ENCODE data around the gene RAPGEFL1.
"Not testable (repeated sequence)": the region's sequence is repeated elsewhere in the genome, so short reads cannot be mapped to it uniquely, and the experiment has no call there.

Gene RAPGEFL1

GRCh38 chr17:40218740-40219593 is 41.7 kb downstream of the RAPGEFL1 start, which contains the start of gene WIPF2:
TSS of gene WIPF2 (plus strand) at chr17:40219304. CDS start at chr17:40256460, 37,156 bp downstream.
- Histone ChIP-seq H3K9ac (ENCODE audit: low read depth, low read length) (peak within 1 kb of the TSS; percentile 80; the same call in 1 of the 2 replicates), H3K4me3 (ENCODE audit: low read length) (peak within 1 kb of the TSS; percentile 88), H3K9me3 (ENCODE audit: insufficient read depth, low read depth, low read length) (no peaks in the 10 kb centered on the region), H3K36me3 (ENCODE audit: insufficient read depth, low read depth, low read length) (no peaks in the 10 kb centered on the region), H3K27me3 (ENCODE audit: insufficient read depth, low read length) (no peaks in the 10 kb centered on the region), H3K27ac (ENCODE audit: low read length) (peak within 1 kb of the TSS; percentile 42), H3K4me1 (ENCODE audit: insufficient read depth, low read length) (no peaks in the 10 kb centered on the region)

GRCh38 chr17:40219594-40220338 is 42.5 kb downstream of the RAPGEFL1 start:
- Histone ChIP-seq H3K4me3 (ENCODE audit: low read length) (peak overlapping the region; percentile 88), H3K36me3 (ENCODE audit: insufficient read depth, low read depth, low read length) (no peaks in the 10 kb centered on the region), H3K9me3 (ENCODE audit: insufficient read depth, low read depth, low read length) (no peaks in the 10 kb centered on the region), H3K4me1 (ENCODE audit: insufficient read depth, low read length) (no peaks in the 10 kb centered on the region), H3K27ac (ENCODE audit: low read length) (no peak overlapping the region), H3K27me3 (ENCODE audit: insufficient read depth, low read length) (no peaks in the 10 kb centered on the region), H3K9ac (ENCODE audit: low read depth, low read length) (peak overlapping the region; percentile 80; the same call in 1 of the 2 replicates)

GRCh38 chr17:40224718-40225550 is 47.7 kb downstream of the RAPGEFL1 start:
- Histone ChIP-seq H3K9ac (ENCODE audit: low read depth, low read length) (no peak overlapping the region), H3K9me3 (ENCODE audit: insufficient read depth, low read depth, low read length) (no peaks in the 10 kb centered on the region), H3K4me3 (ENCODE audit: low read length) (no peak overlapping the region), H3K27me3 (ENCODE audit: insufficient read depth, low read length) (no peaks in the 10 kb centered on the region), H3K27ac (ENCODE audit: low read length) (no peak overlapping the region), H3K4me1 (ENCODE audit: insufficient read depth, low read length) (no peaks in the 10 kb centered on the region), H3K36me3 (ENCODE audit: insufficient read depth, low read depth, low read length) (no peaks in the 10 kb centered on the region)

- peaks cover 12% of the 10 kb centered on the region for H3K36me3 ChIP-seq (ENCODE audit: insufficient read depth, low read depth, low read length)
- not testable (repeated sequence) for H3K27ac ChIP-seq (ENCODE audit: low read length)
Measured at GRCh38 chr17:40229146-40229545, 51.9 kb downstream of the RAPGEFL1 start.

GRCh38 chr17:40230670-40231069 is 53.4 kb downstream of the RAPGEFL1 start:
- Histone ChIP-seq H3K27ac (ENCODE audit: low read length) (no peak overlapping the region), H3K9me3 (ENCODE audit: insufficient read depth, low read depth, low read length) (no peaks in the 10 kb centered on the region), H3K36me3 (ENCODE audit: insufficient read depth, low read depth, low read length) (peaks cover 16% of the 10 kb centered on the region), H3K27me3 (ENCODE audit: insufficient read depth, low read length) (no peaks in the 10 kb centered on the region), H3K4me3 (ENCODE audit: low read length) (no peak overlapping the region), H3K4me1 (ENCODE audit: insufficient read depth, low read length) (no peaks in the 10 kb centered on the region), H3K9ac (ENCODE audit: low read depth, low read length) (no peak overlapping the region)

More at GRCh38 chr17:40229146-40229545, 51.9 kb downstream of the RAPGEFL1 start:
- not testable (repeated sequence) for H3K4me1 ChIP-seq (ENCODE audit: insufficient read depth, low read length); H3K9me3 ChIP-seq (ENCODE audit: insufficient read depth, low read depth, low read length); H3K27me3 ChIP-seq (ENCODE audit: insufficient read depth, low read length); H3K9ac ChIP-seq (ENCODE audit: low read depth, low read length); H3K4me3 ChIP-seq (ENCODE audit: low read length)

- not testable (repeated sequence) for H3K27me3 ChIP-seq (ENCODE audit: insufficient read depth, low read length); H3K9ac ChIP-seq (ENCODE audit: low read depth, low read length); H3K9me3 ChIP-seq (ENCODE audit: insufficient read depth, low read depth, low read length); H3K27ac ChIP-seq (ENCODE audit: low read length); H3K4me1 ChIP-seq (ENCODE audit: insufficient read depth, low read length); H3K4me3 ChIP-seq (ENCODE audit: low read length)
- peaks cover 16% of the 10 kb centered on the region for H3K36me3 ChIP-seq (ENCODE audit: insufficient read depth, low read depth, low read length)
Measured at GRCh38 chr17:40231928-40232327, 54.7 kb downstream of the RAPGEFL1 start.

- Histone ChIP-seq H3K4me3 (ENCODE audit: low read length) (no peak overlapping the region), H3K36me3 (ENCODE audit: insufficient read depth, low read depth, low read length) (no peaks in the 10 kb centered on the region), H3K9me3 (ENCODE audit: insufficient read depth, low read depth, low read length) (no peaks in the 10 kb centered on the region), H3K27ac (ENCODE audit: low read length) (no peak overlapping the region), H3K27me3 (ENCODE audit: insufficient read depth, low read length) (no peaks in the 10 kb centered on the region), H3K9ac (ENCODE audit: low read depth, low read length) (no peak overlapping the region), H3K4me1 (ENCODE audit: insufficient read depth, low read length) (no peaks in the 10 kb centered on the region)
Measured at GRCh38 chr17:40241252-40241834, 64.1 kb downstream of the RAPGEFL1 start.

- H3K27me3 ChIP-seq (ENCODE audit: insufficient read depth, low read length), result no peaks in the 10 kb centered on the region
- no peaks in the 10 kb centered on the region for H3K36me3 ChIP-seq (ENCODE audit: insufficient read depth, low read depth, low read length)
- H3K27ac ChIP-seq (ENCODE audit: low read length), result no peak overlapping the region
- no peaks in the 10 kb centered on the region for H3K4me1 ChIP-seq (ENCODE audit: insufficient read depth, low read length)
- H3K9me3 ChIP-seq (ENCODE audit: insufficient read depth, low read depth, low read length), result no peaks in the 10 kb centered on the region
- H3K9ac ChIP-seq (ENCODE audit: low read depth, low read length), result no peak overlapping the region
- H3K4me3 ChIP-seq (ENCODE audit: low read length), result no peak overlapping the region
Measured at GRCh38 chr17:40242774-40243173, 65.5 kb downstream of the RAPGEFL1 start.

GRCh38 chr17:40243761-40244160 is 66.5 kb downstream of the RAPGEFL1 start:
- H3K4me3 ChIP-seq (ENCODE audit: low read length), result no peak overlapping the region

GRCh38 chr17:40244255-40244654 is 67.0 kb downstream of the RAPGEFL1 start:
- Histone ChIP-seq H3K27me3 (ENCODE audit: insufficient read depth, low read length) (no peaks in the 10 kb centered on the region), H3K4me1 (ENCODE audit: insufficient read depth, low read length) (no peaks in the 10 kb centered on the region), H3K27ac (ENCODE audit: low read length) (no peak overlapping the region), H3K9me3 (ENCODE audit: insufficient read depth, low read depth, low read length) (no peaks in the 10 kb centered on the region), H3K36me3 (ENCODE audit: insufficient read depth, low read depth, low read length) (no peaks in the 10 kb centered on the region), H3K9ac (ENCODE audit: low read depth, low read length) (no peak overlapping the region), H3K4me3 (ENCODE audit: low read length) (no peak overlapping the region)

More at GRCh38 chr17:40243761-40244160, 66.5 kb downstream of the RAPGEFL1 start:
- Histone ChIP-seq H3K9ac (ENCODE audit: low read depth, low read length) (no peak overlapping the region), H3K36me3 (ENCODE audit: insufficient read depth, low read depth, low read length) (no peaks in the 10 kb centered on the region), H3K27ac (ENCODE audit: low read length) (no peak overlapping the region), H3K4me1 (ENCODE audit: insufficient read depth, low read length) (no peaks in the 10 kb centered on the region), H3K27me3 (ENCODE audit: insufficient read depth, low read length) (no peaks in the 10 kb centered on the region), H3K9me3 (ENCODE audit: insufficient read depth, low read depth, low read length) (no peaks in the 10 kb centered on the region)

Measured in iPS-20b (cell line).